H1 (cell line): ENCODE measurements around the gene APOL2. TPM values are rescaled to one million over a fixed set of nuclear protein-coding genes. Genes with fewer than 3 reads are reported as not detected.

Experiments used
- CTCF ChIA-PET: fragments of 300-600 bp; sonication (Branson Sonifier 250); formaldehyde crosslinking; loops from one replicate; lab custom pipeline; 2021; ENCODE audit not compliant: partially characterized antibody; lab: Charles Lee
- POLR2A ChIA-PET: fragments of 300-600 bp; sonication (Branson Sonifier 250); formaldehyde crosslinking; loops from one replicate; lab custom pipeline; 2021; ENCODE audit warnings: inconsistent platforms; ENCODE audit not compliant: partially characterized antibody; lab: Charles Lee
- DNase-seq, 2 experiments: peaks; one replicate each; pipeline versions ENCODE4 v3.0.0 to v3.0.0-alpha.2; 2010 to 2022; ENCODE audit warnings: low spot score in 2 of 2, low read depth in 1 of 2, mixed read lengths in 1 of 2
- FAIRE-seq: peaks from 2 replicates; lab custom pipeline; 2011; peaks lifted over from hg19 to GRCh38; lab: Jason Lieb, UNC
- H2AFZ ChIP-seq: 2 replicates; pipeline ENCODE4 v1.8.1; 2012; ENCODE audit warnings: low read length, inconsistent platforms
- H2AK5ac ChIP-seq: 2 replicates; pipeline ENCODE4 v1.6.1; 2013; ENCODE audit warnings: low read depth, low read length
- H2BK120ac ChIP-seq: replicated peaks from 2 replicates; pipeline ENCODE3; 2013; ENCODE audit warnings: low read depth, low read length, inconsistent platforms
- H2BK12ac ChIP-seq: 2 replicates; pipeline ENCODE4 v1.6.1; 2013; ENCODE audit warnings: low read depth, low read length
- H2BK15ac ChIP-seq: 2 replicates; pipeline ENCODE4 v1.6.1; 2013; ENCODE audit warnings: low read length
- H2BK20ac ChIP-seq: 2 replicates; pipeline ENCODE4 v1.6.1; 2013; ENCODE audit warnings: low read length
- H2BK5ac ChIP-seq: 2 replicates; pipeline ENCODE4 v1.6.1; 2013; ENCODE audit warnings: low read depth, low read length
- H3K14ac ChIP-seq: 2 replicates; pipeline ENCODE4 v1.6.1; 2013; ENCODE audit warnings: inconsistent platforms; ENCODE audit not compliant: insufficient read length
- H3K18ac ChIP-seq: 2 replicates; pipeline ENCODE4 v1.6.1; 2013; ENCODE audit warnings: low read length; ENCODE audit errors: extremely low read depth
- H3K23ac ChIP-seq: 2 replicates; pipeline ENCODE4 v1.6.1; 2013; ENCODE audit warnings: inconsistent platforms; ENCODE audit not compliant: insufficient read length
- H3K23me2 ChIP-seq: 2 replicates; pipeline ENCODE4 v1.6.1; 2013; ENCODE audit warnings: low read depth, low read length
- H3K27ac ChIP-seq: 2 replicates; pipeline ENCODE4 v1.6.1; 2011; ENCODE audit warnings: low read depth, low read length, inconsistent platforms
- H3K27me3 ChIP-seq, 4 experiments: replicated peaks in 1 of 4; 1 replicate in 1 of 4; 2 replicates in 3 of 4; pipeline versions ENCODE4 v1.6.1 to v1.8.1; 2011 to 2013; ENCODE audit warnings: low read length in 3 of 4, mild to moderate bottlenecking in 3 of 4, inconsistent platforms in 2 of 4, mixed read lengths in 2 of 4, moderate library complexity in 1 of 4; ENCODE audit not compliant: control insufficient read depth in 3 of 4, insufficient read depth in 3 of 4; ENCODE audit errors: extremely low read depth in 1 of 4
- H3K36me3 ChIP-seq, 4 experiments: 2 replicates each; pipeline versions ENCODE4 v1.6.1 to v1.8.1; 2011 to 2013; ENCODE audit warnings: mild to moderate bottlenecking in 4 of 4, low read length in 3 of 4, moderate library complexity in 2 of 4, control low read depth in 1 of 4, inconsistent platforms in 1 of 4; ENCODE audit not compliant: insufficient read depth in 4 of 4, control insufficient read depth in 2 of 4
- H3K4ac ChIP-seq: replicated peaks from 2 replicates; pipeline ENCODE3; 2013; ENCODE audit warnings: low read length, low read depth, mixed read lengths, inconsistent platforms; ENCODE audit not compliant: insufficient read length
- H3K4me1 ChIP-seq, 4 experiments: replicated peaks in 1 of 4; 1 replicate in 1 of 4; 2 replicates in 3 of 4; pipeline versions ENCODE4 v1.6.1 to v1.8.1; 2011 to 2013; ENCODE audit warnings: low read length in 3 of 4, inconsistent platforms in 2 of 4, mixed read lengths in 1 of 4; ENCODE audit not compliant: insufficient read depth in 4 of 4, control insufficient read depth in 3 of 4
- H3K4me2 ChIP-seq, 2 experiments: 2 replicates each; pipeline versions ENCODE4 v1.6.1 to v1.8.1; 2011 to 2013; ENCODE audit warnings: low read depth in 2 of 2, low read length in 2 of 2, control low read depth in 1 of 2, inconsistent platforms in 1 of 2, mild to moderate bottlenecking in 1 of 2; ENCODE audit not compliant: insufficient read depth in 1 of 2
- H3K4me3 ChIP-seq, 4 experiments: fragments of 200-600, 300-600 bp in 1 of 4; sonication (generic), shearing (Covaris generic), sonication (Bioruptor Twin) in 1 of 4; 2 replicates each; pipeline versions ENCODE4 v1.5.1 to v1.8.1; 2011 to 2016; ENCODE audit warnings: low read length in 4 of 4, low read depth in 3 of 4, control low read depth in 2 of 4, inconsistent platforms in 2 of 4, mild to moderate bottlenecking in 2 of 4, mixed read lengths in 1 of 4, moderate library complexity in 1 of 4; ENCODE audit not compliant: insufficient read depth in 2 of 4; ENCODE audit errors: extremely low read depth in 1 of 4
- H3K56ac ChIP-seq: replicated peaks from 2 replicates; pipeline ENCODE3; 2013; ENCODE audit warnings: low read depth, mild to moderate bottlenecking, mixed read lengths, low read length, inconsistent platforms; ENCODE audit not compliant: insufficient read length
- H3K79me1 ChIP-seq: 2 replicates; pipeline ENCODE4 v1.6.1; 2013; ENCODE audit warnings: low read depth, low read length, control low read depth
- H3K79me2 ChIP-seq, 2 experiments: 2 replicates each; pipeline versions ENCODE4 v1.6.1 to v1.8.1; 2012 to 2013; ENCODE audit warnings: low read length in 2 of 2, mild to moderate bottlenecking in 2 of 2, inconsistent platforms in 1 of 2; ENCODE audit not compliant: insufficient read depth in 2 of 2, control insufficient read depth in 1 of 2
- H3K9ac ChIP-seq, 4 experiments: replicated peaks in 1 of 4; 1 replicate in 1 of 4; 2 replicates in 3 of 4; pipeline versions ENCODE4 v1.6.1 to v1.8.1; 2011 to 2013; ENCODE audit warnings: low read depth in 3 of 4, low read length in 3 of 4, control low read depth in 2 of 4, mild to moderate bottlenecking in 2 of 4, moderate library complexity in 2 of 4, inconsistent platforms in 1 of 4; ENCODE audit errors: extremely low read depth in 1 of 4
- H3K9me3 ChIP-seq, 2 experiments: 2 replicates each; pipeline versions ENCODE4 v1.6.1 to v1.8.1; 2012 to 2013; ENCODE audit warnings: mild to moderate bottlenecking in 2 of 2, moderate library complexity in 2 of 2, control low read depth in 1 of 2, inconsistent platforms in 1 of 2, low read depth in 1 of 2, low read length in 1 of 2, mixed read lengths in 1 of 2; ENCODE audit not compliant: insufficient read depth in 2 of 2
- H4K20me1 ChIP-seq, 2 experiments: replicated peaks in 1 of 2; 2 replicates each; pipeline versions ENCODE3 to v1.8.1; 2011 to 2013; ENCODE audit warnings: inconsistent platforms in 2 of 2, low read length in 2 of 2, mild to moderate bottlenecking in 1 of 2; ENCODE audit not compliant: insufficient read depth in 2 of 2, control insufficient read depth in 1 of 2
- H4K5ac ChIP-seq: 2 replicates; pipeline ENCODE4 v1.6.1; 2013; ENCODE audit warnings: low read length, low read depth, mixed read lengths, inconsistent platforms; ENCODE audit not compliant: insufficient read length
- H4K8ac ChIP-seq: 2 replicates; pipeline ENCODE4 v1.8.0; 2013; ENCODE audit warnings: mild to moderate bottlenecking, moderate library complexity, low read length, inconsistent platforms; ENCODE audit not compliant: insufficient read depth; ENCODE audit errors: extremely low read depth
- H4K91ac ChIP-seq: replicated peaks from 2 replicates; pipeline ENCODE3; 2013; ENCODE audit warnings: low read length, mixed read lengths, inconsistent platforms; ENCODE audit not compliant: insufficient read length
- ASH2L ChIP-seq: fragments of 200-600, 300-600 bp; sonication (generic); IDR thresholded peaks from one replicate; pipeline ENCODE4 v1.7.1; 2017; ENCODE audit warnings: low read length
- BRCA1 ChIP-seq: IDR thresholded peaks from 2 replicates; pipeline ENCODE4 v1.6.1; 2012; ENCODE audit warnings: low read depth, low read length, improper control_type of control experiment
- CREB1 ChIP-seq: IDR thresholded peaks from 2 replicates; pipeline ENCODE4 v1.6.1; 2012; ENCODE audit warnings: inconsistent platforms
- GTF2F1 ChIP-seq: IDR thresholded peaks from 2 replicates; pipeline ENCODE4 v1.6.1; 2012; ENCODE audit warnings: low read depth, low read length, improper control_type of control experiment, borderline replicate concordance
- HDAC6 ChIP-seq: IDR thresholded peaks from one replicate; pipeline ENCODE4 v1.7.1; 2012; ENCODE audit warnings: low read depth, mild to moderate bottlenecking, inconsistent platforms, low read length, moderate library complexity
- JUND ChIP-seq: IDR thresholded peaks from 2 replicates; pipeline ENCODE4 v1.6.1; 2011; ENCODE audit warnings: mild to moderate bottlenecking, improper control_type of control experiment, low read length
- MAX ChIP-seq: IDR thresholded peaks from 2 replicates; pipeline ENCODE4 v1.6.1; 2012; ENCODE audit warnings: inconsistent platforms
- POLR2AphosphoS5 ChIP-seq: IDR thresholded peaks from 2 replicates; pipeline ENCODE4 v1.6.1; 2011; ENCODE audit warnings: low read depth, low read length
- POU5F1 ChIP-seq: IDR thresholded peaks from 2 replicates; pipeline ENCODE4 v1.6.1; 2011; ENCODE audit warnings: low read depth, mild to moderate bottlenecking, low read length, moderate library complexity
- RAD21 ChIP-seq, 2 experiments: IDR thresholded peaks in 1 of 2; conservative IDR thresholded peaks in 1 of 2; 2 replicates each; pipeline ENCODE4 v1.6.1; 2011; ENCODE audit warnings: low read depth in 2 of 2, low read length in 2 of 2, improper control_type of control experiment in 1 of 2, inconsistent platforms in 1 of 2, mild to moderate bottlenecking in 1 of 2, moderate library complexity in 1 of 2
- RXRA ChIP-seq: IDR thresholded peaks from 2 replicates; pipeline ENCODE4 v1.6.1; 2011; ENCODE audit warnings: low read depth, mild to moderate bottlenecking, low read length, moderate library complexity; ENCODE audit not compliant: insufficient read depth
- SIX5 ChIP-seq: IDR thresholded peaks from 2 replicates; pipeline ENCODE4 v1.6.1; 2011; ENCODE audit warnings: mild to moderate bottlenecking, low read depth, low read length
- SP1 ChIP-seq: IDR thresholded peaks from 2 replicates; pipeline ENCODE4 v1.6.1; 2011; ENCODE audit warnings: low read depth, low read length
- SP4 ChIP-seq: IDR thresholded peaks from 2 replicates; pipeline ENCODE4 v1.6.1; 2012; ENCODE audit warnings: low read length, inconsistent platforms
- WGBS, 2 experiments: shearing (Covaris generic) in 1 of 2; methylation state at CpG; one replicate each; pipeline versions ENCODE4 v1.1.6 to v1.1.7; 2013 to 2015; ENCODE audit warnings: low lambda C conversion rate in 2 of 2, mixed read lengths in 2 of 2, inconsistent platforms in 1 of 2, low coverage in 1 of 2, missing lambda C conversion rate in 1 of 2; ENCODE audit not compliant: insufficient replicate concordance in 2 of 2, insufficient coverage in 1 of 2, insufficient read length in 1 of 2; ENCODE audit errors: extremely low coverage in 1 of 2, missing lambda C conversion rate in 1 of 2; 5-methylcytosine and 5-hydroxymethylcytosine counted together
- polyA plus RNA-seq, 7 experiments: library from polyadenylated mRNA; depleted of rRNA in 3 of 7; stranded (reverse) in 5 of 7; unstranded in 2 of 7; fragments of >200 nt in 5 of 7; fragments of 200-250 nt in 2 of 7; gene quantifications; 1 replicate in 5 of 7; 2 replicates in 1 of 7; 4 replicates in 1 of 7; pipeline versions ENCODE4 v1.2.1 to v1.2.3, GENCODE V29; 2011 to 2013; ENCODE audit warnings: missing spikeins in 2 of 7, mixed read lengths in 2 of 7
- total RNA-seq: library from RNA; stranded (reverse); fragmentation: NEBNext Ultra II Directional; extraction: Animal tissue kit (Norgen Biotek cat#: 25700); gene quantifications from 2 replicates; pipeline ENCODE4 v1.2.1, GENCODE V29; 2021

Gene APOL2
- total and polyA plus RNA-seq, 2 of the 8 experiments (the other 6 are each of a cell fraction or from before 2014, with no cell fraction given), result 8.1 to 11.0 TPM

GRCh38 chr22:36194385-36194784 lies 44.9 kb downstream of the APOL2 start:
- H2BK15ac ChIP-seq, result no peak overlapping the region
- no peaks in the 10 kb centered on the region for H3K23me2 ChIP-seq
- FAIRE-seq (no peak), DNase-seq (no peak)
- CTCF ChIA-PET, result interaction anchor here (0.9 to 4.1 kb wide), 22 partner anchors 9 to 310 kb away, joined by 3 to 14 read pairs (median 6); partner anchors contain the start of gene APOL2
- H4K5ac ChIP-seq, result no peak overlapping the region
- no peaks in the 10 kb centered on the region for H3K36me3 ChIP-seq
- no peak overlapping the region for H3K14ac ChIP-seq
- no peaks in the 10 kb centered on the region for H3K27me3 ChIP-seq
- no peak overlapping the region for H2AFZ ChIP-seq
- H3K4me1 ChIP-seq, result peaks cover 0 to 15% (median 13%) of the 10 kb centered on the region in 4 experiments; a peak in 6 of 7 replicates
- H2AK5ac ChIP-seq, result no peak overlapping the region
- peaks cover 4% of the 10 kb centered on the region in 2 experiments; a peak in 2 of 4 replicates for H3K9me3 ChIP-seq
- no peak overlapping the region for H3K18ac ChIP-seq
- H3K23ac ChIP-seq, result no peak overlapping the region
- no peak overlapping the region for H3K56ac ChIP-seq
- no peak overlapping the region for H3K27ac ChIP-seq
- no peaks in the 10 kb centered on the region for H3K79me2 ChIP-seq
- no peak overlapping the region for H3K4me3 ChIP-seq
- H4K20me1 ChIP-seq, result no peaks in the 10 kb centered on the region
- no peak overlapping the region for H4K91ac ChIP-seq
- no peaks in the 10 kb centered on the region for H3K79me1 ChIP-seq
- POLR2A ChIA-PET, result no interaction called here
- no peak overlapping the region for H2BK12ac ChIP-seq
- H4K8ac ChIP-seq, result no peak overlapping the region
- no peak overlapping the region for H3K4ac ChIP-seq
- TF ChIP-seq RXRA, result no peak
- no peak for TF ChIP-seq POU5F1
- no peak for TF ChIP-seq GTF2F1
- no peak for TF ChIP-seq MAX
- no peak for TF ChIP-seq HDAC6
- no peak for TF ChIP-seq BRCA1
- no peak for TF ChIP-seq SIX5
- TF ChIP-seq POLR2AphosphoS5, result no peak
- TF ChIP-seq JUND, result no peak
- no peak for TF ChIP-seq ASH2L
- no peak for TF ChIP-seq SP1
- TF ChIP-seq SP4, result no peak
- no peak for TF ChIP-seq RAD21 (IDR thresholded peaks at IDR 0.05 in 1 of 2, conservative IDR thresholded peaks at IDR 0.05 in 1 of 2; ENCODE audit: low read depth in 2 of 2, low read length in 2 of 2)
- no peak for TF ChIP-seq CREB1
- WGBS, 2 experiments, result 88% methylated on average over 2 of the region's 2 CpGs; no CpG with 5 or more reads in 1 of the 2 experiments
- no peak overlapping the region for H3K9ac ChIP-seq
- no peak overlapping the region for H3K4me2 ChIP-seq
- H2BK120ac ChIP-seq, result no peak overlapping the region
- no peak overlapping the region for H2BK5ac ChIP-seq
- no peak overlapping the region for H2BK20ac ChIP-seq
